DND-41 (cell line): Measurements from ENCODE around the gene CARS1.

Experiments
- ATAC-seq: fragments of 200-7000 bp; cut with Tn5 transposase; 3 replicates; pipeline ENCODE4 v1.9.1; 2021; ENCODE audit warnings: low read depth; ENCODE audit not compliant: insufficient read depth
- DNase-seq: peaks from one replicate; pipeline ENCODE4 v3.0.0-alpha.2; 2020
- H2AFZ ChIP-seq: 2 replicates; pipeline ENCODE4 v1.6.0; 2012; ENCODE audit warnings: low read depth, low read length
- H3K27ac ChIP-seq: 2 replicates; pipeline ENCODE4 v1.5.1; 2012; ENCODE audit warnings: low read length, inconsistent platforms
- H3K27me3 ChIP-seq: fragments of 200-600 bp; sonication (generic); 2 replicates; pipeline ENCODE4 v1.6.0; 2012; ENCODE audit warnings: low read length, mild to moderate bottlenecking, inconsistent platforms; ENCODE audit not compliant: insufficient read depth, poor library complexity
- H3K36me3 ChIP-seq: 2 replicates; pipeline ENCODE4 v1.5.1; 2012; ENCODE audit warnings: low read length, inconsistent platforms; ENCODE audit not compliant: insufficient read depth
- H3K4me1 ChIP-seq: 2 replicates; pipeline ENCODE4 v1.5.1; 2012; ENCODE audit warnings: mild to moderate bottlenecking, low read length; ENCODE audit not compliant: insufficient read depth
- H3K4me2 ChIP-seq: 2 replicates; pipeline ENCODE4 v1.6.0; 2012; ENCODE audit warnings: mild to moderate bottlenecking, moderate library complexity, low read length, inconsistent platforms; ENCODE audit not compliant: insufficient read depth
- H3K4me3 ChIP-seq, 2 experiments: fragments of 200-600 bp in 1 of 2; shearing (Covaris generic) in 1 of 2; 2 replicates each; pipeline ENCODE4 v1.5.1; 2012 to 2016; ENCODE audit warnings: inconsistent platforms in 2 of 2, low read length in 2 of 2, mild to moderate bottlenecking in 2 of 2, low read depth in 1 of 2, moderate library complexity in 1 of 2
- H3K79me2 ChIP-seq: 2 replicates; pipeline ENCODE4 v1.6.0; 2012; ENCODE audit warnings: low read length, inconsistent platforms; ENCODE audit not compliant: insufficient read depth
- H3K9ac ChIP-seq: 2 replicates; pipeline ENCODE4 v1.6.0; 2012; ENCODE audit warnings: low read depth, mild to moderate bottlenecking, inconsistent platforms, low read length, moderate library complexity
- H3K9me3 ChIP-seq: 2 replicates; pipeline ENCODE4 v1.5.1; 2012; ENCODE audit warnings: low read length, moderate library complexity, mild to moderate bottlenecking, inconsistent platforms; ENCODE audit not compliant: insufficient read depth, severe bottlenecking
- H4K20me1 ChIP-seq: 2 replicates; pipeline ENCODE4 v1.6.0; 2012; ENCODE audit warnings: low read length; ENCODE audit not compliant: insufficient read depth
- CTCF ChIP-seq: IDR thresholded peaks from 2 replicates; pipeline ENCODE4 v1.5.1; 2012; ENCODE audit warnings: borderline replicate concordance, low read length, moderate library complexity, mild to moderate bottlenecking; ENCODE audit not compliant: poor library complexity, severe bottlenecking; ENCODE audit errors: extremely low read depth
- EZH2 ChIP-seq: IDR thresholded peaks from 3 replicates; pipeline ENCODE4 v1.6.1; 2012; ENCODE audit warnings: borderline replicate concordance, low read depth, mild to moderate bottlenecking, moderate library complexity, low read length, inconsistent platforms; ENCODE audit not compliant: severe bottlenecking

The CARS1 gene

GRCh38 chr11:3077189-3077836, 20.1 kb upstream of the CARS1 start:
- Histone ChIP-seq H3K4me1 (no peaks in the 10 kb centered on the region), H3K27me3 (peaks cover 2% of the 10 kb centered on the region), H3K9me3 (no peaks in the 10 kb centered on the region), H3K79me2 (no peaks in the 10 kb centered on the region), H2AFZ (no peak overlapping the region), H3K36me3 (no peaks in the 10 kb centered on the region), H3K9ac (no peak overlapping the region), H3K4me2 (no peak overlapping the region), H4K20me1 (no peaks in the 10 kb centered on the region), H3K27ac (no peak overlapping the region), H3K4me3 (no peak overlapping the region)
- no peak for ATAC-seq
- no peak for TF ChIP-seq EZH2
- no peak for TF ChIP-seq CTCF
- DNase-seq = no peak

GRCh38 chr11:3074912-3075589, 17.8 kb upstream of the CARS1 start:
- ATAC-seq = no peak
- no peaks in the 10 kb centered on the region for H3K4me1 ChIP-seq
- H3K4me3 ChIP-seq = no peak overlapping the region
- no peak overlapping the region for H3K27ac ChIP-seq
- TF ChIP-seq CTCF (no peak), EZH2 (no peak)
- no peaks in the 10 kb centered on the region for H3K79me2 ChIP-seq
- no peaks in the 10 kb centered on the region for H4K20me1 ChIP-seq
- H3K27me3 ChIP-seq = peaks cover 2% of the 10 kb centered on the region
- no peak overlapping the region for H3K9ac ChIP-seq
- H3K4me2 ChIP-seq = no peak overlapping the region
- H3K36me3 ChIP-seq = no peaks in the 10 kb centered on the region
- DNase-seq = no peak
- no peak overlapping the region for H2AFZ ChIP-seq
- no peaks in the 10 kb centered on the region for H3K9me3 ChIP-seq

- TF ChIP-seq EZH2 (no peak), CTCF (no peak)
- no peak for DNase-seq
- no peak overlapping the region for H3K9ac ChIP-seq
Measured at GRCh38 chr11:3073029-3073435, 15.8 kb upstream of the CARS1 start.

More at GRCh38 chr11:3073029-3073435, 15.8 kb upstream of the CARS1 start:
- Histone ChIP-seq H3K9me3 (no peaks in the 10 kb centered on the region), H3K27me3 (peaks cover 2% of the 10 kb centered on the region), H3K27ac (no peak overlapping the region), H3K4me2 (no peak overlapping the region), H3K36me3 (no peaks in the 10 kb centered on the region), H2AFZ (no peak overlapping the region), H3K79me2 (no peaks in the 10 kb centered on the region), H4K20me1 (no peaks in the 10 kb centered on the region), H3K4me3 (no peak overlapping the region), H3K4me1 (no peaks in the 10 kb centered on the region)
- ATAC-seq = no peak
